Measurements from ENCODE around the gene TMEM144.

GRCh38 chr4:158192439-158193158 is 17.7 kb upstream of the TMEM144 start:
- no peak for TF ChIP-seq POLR2A (IDR thresholded peaks at IDR 0.05)
- TF ChIP-seq CTCF (IDR thresholded peaks at IDR 0.05) = no peak
